Embryonic facial prominence (tissue), 1 donor: ENCODE data around the gene ATR.

Source experiments
- DNase-seq: peaks from one replicate; pipeline ENCODE4 v3.0.0-alpha.2; 2016; ENCODE audit errors: extremely low spot score

ATR gene

DNA sequence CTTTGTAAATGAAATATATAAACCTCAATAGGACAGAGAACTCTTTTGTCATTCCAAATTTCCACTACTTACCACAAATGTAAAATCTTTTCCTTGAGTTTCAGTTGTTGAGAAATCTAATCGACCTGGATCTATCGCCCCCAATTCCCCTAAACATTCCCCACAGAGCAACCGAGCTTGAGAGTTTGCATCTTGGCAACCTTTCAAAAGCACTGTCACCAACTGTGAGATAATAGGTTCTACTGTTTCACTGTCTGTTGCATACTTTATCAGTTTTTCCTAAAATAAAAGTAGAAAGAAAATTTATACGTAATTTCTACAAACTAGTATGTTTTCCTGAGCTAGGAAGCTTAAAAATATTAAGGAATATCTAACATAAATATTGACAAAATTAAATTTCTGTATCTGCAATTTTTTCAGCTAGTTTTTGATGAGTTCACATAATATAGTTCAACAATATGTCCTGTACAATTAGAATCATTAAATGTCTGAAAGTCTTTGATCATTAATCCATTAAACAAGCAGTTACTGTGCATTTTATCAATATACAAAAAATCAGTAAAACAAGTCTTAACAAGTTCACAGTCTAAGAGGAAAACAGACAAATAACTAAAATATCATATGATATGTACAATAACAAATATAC lies 54.5 kb downstream of the ATR start:
- DNase-seq: no peak

DNA sequence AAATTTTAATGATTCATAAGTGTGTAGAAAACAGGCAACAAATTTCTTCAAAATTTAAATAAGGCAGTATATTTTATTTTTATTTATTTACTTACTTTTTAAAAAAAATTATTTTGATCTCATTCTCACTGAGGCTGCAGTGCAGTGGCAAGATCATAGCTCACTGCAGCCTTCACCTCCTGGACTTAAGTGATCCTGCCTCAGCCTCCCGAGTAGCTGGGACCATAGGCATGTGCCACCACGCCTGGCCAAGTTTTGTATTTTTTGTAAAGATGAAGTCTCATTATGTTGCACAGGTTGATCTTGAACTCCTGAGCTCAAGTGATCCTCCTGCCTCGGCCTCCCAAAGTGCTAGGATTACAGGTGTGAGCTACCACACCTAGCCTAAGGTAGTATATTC lies 69.5 kb downstream of the ATR start:
- no peak for DNase-seq

DNA sequence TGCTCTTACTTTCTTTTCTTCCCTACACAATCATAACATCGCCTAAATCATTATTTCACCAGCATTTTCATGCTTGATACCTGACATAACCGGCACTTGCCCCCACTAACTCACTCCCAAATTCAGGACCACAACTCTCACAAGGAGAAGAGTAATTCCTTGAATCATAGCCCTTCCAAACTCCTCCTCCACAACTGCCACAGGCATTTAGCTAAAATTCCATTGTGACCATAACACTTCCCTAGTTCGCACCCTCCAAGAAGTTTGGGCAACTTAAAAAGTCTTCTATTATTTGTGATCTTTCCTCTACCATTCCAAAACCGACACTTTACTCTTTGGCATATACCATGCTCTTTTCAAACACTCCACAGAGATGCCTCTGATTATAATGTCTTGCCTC lies 71.3 kb downstream of the ATR start:
- DNase-seq: no peak

DNA sequence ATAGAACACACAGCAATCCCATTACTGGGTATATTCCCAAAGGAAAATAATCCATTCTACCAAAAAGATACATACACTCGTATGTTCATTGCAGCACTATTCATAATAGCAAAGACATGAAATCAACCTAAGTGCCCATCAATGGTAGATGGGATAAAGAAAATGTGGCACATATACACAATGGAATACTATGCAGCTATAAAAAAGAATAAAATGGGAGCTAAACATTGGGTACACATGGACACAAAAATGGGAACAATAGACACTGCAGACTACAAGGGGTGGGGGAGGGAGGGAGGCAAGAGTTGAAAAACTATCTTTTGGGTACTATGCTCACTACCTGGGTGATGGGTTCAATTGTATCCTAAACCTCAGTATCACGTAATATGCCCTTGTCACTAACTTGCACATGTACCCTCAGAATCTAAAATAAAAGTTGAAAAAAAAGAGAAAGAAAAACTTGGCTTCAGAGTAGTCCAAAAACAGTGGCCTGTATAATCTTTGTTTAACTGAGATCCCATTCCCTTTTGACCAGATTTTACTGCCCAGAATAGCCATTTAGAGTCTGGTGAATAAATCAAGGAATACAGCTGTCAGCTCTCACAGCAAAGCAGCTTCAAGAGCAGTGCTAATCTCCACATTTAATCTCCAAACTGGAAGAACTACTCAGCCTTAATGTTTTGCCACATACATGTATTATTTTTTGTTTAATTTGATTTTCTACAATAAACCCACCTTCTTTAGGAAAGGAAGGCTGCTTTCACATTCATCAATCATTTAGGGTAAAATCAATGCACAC lies 76.1 kb downstream of the ATR start:
- DNase-seq: no peak

DNA sequence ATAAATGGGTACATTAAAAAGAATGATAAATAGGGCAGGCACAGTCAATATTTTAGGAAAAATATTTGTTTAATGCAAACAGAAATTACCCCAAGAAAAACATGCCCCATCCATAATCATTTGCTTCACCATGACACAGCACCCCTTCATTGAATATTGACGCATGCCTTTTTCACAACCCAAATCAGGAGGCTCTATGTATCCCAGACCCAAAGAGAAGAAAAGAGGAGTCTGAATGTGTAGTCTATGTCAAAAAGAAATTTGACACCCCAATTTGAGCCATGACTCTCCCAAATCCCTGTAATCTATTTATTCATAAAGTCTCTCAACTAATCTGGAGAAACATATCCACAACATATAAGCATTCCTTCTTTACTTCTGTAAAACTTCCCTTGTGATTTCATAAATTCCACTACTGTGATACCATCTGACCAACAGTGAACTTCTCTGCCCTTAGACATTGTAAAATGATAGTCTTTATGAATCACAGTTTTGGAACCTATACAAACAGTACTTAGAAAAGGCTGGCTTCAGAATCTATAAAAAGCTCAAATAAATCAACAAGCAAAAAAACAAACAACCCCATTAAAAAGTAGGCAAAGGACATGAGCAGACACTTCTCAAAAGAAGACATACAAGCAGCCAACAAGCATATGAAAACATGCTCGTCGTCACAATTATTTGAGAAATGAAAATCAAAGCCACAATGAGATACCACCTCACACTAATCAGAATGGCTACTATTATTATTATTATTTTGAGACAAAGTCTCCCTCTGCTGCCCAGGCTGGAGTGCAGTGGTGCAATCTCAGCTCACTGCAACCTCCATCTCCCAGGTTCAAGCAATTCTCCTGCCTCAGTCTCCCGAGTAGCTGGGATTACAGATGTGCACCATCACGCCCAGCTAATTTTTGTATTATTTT lies 77.3 kb downstream of the ATR start:
- no peak for DNase-seq

DNA sequence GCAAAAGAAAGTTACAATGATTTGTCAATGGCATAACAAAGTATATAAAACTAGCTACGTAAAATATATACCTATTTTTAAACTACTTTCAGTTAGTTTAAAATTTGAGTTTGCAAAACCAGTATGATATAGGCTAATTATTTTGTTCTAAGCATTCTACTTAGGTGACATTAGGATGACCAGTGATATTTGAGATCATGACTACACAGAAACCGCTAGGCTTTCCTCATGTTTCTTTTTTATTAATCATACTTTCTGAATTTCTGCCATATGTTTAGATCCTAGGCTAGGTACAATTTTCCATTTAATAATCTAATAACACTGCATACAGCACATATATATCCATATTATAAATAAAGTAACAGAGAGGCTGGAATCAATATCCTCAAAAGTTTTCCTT lies 78.3 kb downstream of the ATR start:
- no peak for DNase-seq

DNA sequence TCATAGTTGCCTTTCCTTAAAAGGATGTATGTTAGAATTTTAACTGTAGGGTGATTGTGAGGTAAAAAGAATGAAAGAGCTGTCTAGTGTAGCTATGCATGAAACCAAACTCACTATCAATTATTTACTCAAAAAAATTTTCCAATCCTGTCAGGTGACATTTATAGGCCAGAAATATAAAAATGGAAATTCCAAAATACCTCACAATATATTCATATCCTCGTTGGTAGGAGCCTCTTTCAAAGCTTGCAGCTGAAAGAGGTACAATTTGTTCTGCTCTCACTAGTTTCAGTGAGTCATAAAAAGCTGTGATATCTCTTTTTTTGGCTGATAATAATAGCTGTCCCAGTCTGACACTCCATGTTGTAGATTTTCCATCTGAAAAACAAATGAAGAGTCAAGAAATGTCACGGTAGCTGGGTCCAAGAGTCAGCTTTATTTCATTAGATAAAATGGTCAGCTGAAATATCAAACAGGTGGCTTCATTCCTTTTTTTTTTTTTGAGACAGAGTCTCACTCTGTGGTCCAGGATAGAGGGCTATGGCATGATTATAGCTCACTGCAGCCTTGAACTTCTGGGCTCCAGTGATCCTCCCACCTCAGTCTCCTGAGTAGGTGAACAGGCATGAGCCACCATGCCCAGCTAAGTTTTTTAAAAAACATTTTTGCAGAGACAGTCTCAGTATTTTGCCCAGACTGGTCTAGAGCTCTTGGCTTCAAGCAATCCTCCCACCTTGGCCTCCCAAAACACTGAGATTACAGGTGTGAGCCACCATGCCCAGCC lies 79.9 kb downstream of the ATR start:
- DNase-seq: no peak

DNA sequence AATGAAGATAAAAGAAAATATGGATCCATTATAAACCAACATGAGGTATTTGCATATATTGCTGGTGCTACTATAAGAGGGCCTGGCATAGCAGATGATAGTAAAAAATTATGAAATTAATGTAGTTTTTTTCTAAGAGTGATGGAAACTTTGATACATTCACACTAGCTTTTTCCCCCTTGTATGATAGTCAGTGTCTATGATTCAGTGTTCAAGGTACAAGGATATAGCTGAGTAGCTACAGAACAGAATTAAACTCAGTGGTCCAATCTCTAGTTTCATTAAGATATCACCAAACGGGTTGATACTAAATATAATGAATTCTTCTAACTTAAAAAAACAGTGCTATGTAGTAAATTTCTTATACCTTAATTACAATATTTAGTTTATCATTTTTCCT lies 80.8 kb downstream of the ATR start:
- DNase-seq: no peak

DNA sequence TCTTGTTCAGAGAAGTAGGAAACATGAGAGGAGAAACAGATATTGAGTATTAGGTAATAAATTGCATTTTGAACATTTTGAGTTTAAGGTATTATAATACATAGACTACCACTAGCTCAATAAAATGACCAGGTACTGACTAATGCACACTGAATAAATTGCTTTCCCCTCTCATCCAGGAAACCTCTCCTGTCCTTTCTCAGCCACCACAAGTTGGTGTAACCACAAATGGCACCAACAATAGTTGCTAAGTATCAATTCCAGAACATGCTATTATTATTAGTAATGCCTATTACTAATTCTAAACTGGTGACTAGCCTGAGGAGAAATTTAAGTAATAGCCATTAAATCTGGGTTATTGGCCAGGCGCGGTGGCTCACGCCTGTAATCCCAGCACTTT lies 83.4 kb downstream of the ATR start:
- no peak for DNase-seq

DNA sequence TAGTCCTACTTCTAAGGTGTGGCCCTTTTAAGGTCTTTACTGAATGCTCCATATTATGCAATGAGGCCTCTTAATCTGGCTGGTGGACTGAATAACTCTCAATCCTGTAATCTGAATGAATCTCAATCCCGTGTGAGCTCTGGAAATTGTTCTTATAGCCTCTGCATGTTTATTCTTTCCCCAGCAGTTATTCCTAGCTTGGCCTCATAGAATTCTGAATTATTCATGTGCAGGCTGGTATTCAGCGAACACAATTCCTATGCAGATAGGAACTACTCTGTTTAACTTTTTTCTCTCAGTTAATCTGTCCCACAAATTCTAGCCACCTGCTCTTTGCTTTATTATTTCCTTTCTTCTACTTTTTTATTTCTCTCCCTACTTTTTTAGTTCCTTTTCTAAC lies 86.3 kb downstream of the ATR start:
- no peak for DNase-seq

DNA sequence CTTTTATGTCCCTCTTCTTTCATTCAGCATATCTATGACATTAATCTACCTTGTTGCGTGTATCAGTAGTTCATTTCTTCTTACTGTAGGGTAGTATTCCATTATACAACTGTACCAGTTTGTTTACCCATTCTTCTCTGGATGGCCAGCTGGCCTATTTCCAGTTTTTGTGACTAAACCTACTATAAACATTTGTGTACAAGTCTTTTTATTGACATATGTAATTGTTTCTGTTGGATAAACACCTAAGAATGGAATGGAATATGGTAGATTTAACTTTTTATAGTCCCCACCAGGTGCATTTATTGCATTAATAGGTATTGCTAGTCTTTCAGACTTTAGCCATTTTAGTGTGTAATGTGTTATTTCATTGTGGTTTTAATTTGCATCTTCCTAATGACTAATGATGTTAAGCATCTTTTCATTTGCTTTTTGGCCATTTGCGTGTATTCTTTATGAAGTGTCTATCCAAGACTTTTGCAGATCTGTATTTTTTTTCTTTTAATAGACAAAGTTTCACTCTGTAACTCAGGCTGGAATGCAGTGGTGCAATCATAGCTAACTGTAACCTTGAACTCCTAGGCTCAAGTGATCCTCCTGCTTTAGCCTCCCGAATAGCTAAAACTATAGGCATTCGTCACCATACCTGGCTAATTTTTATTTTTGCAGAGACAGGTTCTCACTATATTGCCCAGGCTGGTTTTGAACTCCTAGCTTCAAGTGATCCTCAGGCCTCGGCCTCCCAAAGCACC lies 88.8 kb downstream of the ATR start:
- no peak for DNase-seq

DNA sequence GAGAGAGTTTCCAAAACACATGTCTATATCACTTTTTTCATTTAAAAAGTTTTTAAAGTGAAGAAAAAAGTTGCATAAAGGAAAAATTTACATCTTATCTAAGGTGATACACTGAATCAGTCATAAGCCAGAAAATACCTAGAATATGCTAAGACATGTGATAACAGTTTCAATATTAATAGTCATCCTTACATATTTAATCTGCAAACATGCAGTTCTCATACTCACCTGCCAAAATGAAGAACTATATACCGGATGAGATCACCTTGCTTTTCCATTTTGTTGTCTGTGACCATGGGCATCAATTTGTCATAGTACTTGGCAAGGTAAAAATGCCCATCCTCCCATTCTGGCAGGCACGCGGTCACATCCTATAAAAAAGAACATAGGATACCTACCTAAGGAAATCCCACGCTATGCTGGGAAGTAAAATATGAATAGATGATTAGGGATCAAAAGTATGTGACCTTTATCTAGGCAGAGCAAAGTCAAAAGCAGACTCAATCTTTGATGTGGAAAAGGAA lies 93.6 kb downstream of the ATR start:
- no peak for DNase-seq

DNA sequence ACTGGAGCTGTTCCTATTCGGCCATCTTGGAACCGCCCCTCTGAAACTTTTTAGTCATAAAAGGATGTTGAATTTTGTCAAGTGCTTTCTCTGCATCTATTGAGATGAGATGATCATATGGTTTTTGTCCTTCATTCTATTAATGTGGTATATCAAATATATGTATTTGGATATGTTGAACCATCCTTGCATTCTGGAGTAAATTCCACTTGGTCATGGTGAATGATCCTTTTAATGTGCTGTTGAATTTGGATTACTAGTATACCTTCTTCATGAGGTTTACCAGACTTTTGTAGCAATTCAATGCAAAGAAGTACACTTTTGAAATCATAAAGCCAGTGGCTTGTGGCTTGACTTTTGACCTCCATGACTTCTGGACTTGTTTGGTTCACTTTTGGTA lies 97.3 kb downstream of the ATR start:
- no peak for DNase-seq

DNA sequence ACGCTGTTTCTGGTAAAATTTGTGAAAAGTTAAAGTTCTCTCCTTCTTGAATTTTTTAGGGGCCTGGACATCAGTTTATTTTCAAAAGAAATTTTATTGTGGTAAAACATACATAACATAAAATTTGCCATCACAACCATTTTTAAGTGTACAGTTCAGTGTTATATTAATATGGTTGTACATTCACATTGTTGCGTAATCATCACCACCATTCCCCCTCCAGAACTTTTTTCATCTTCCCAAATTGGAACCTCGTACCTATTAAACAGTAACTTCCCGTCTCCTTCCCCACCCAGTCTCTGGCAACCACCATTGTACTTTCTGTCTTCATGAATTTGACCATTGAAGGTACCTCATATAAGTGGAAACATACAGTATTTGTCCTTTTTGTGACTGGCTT lies 107.7 kb downstream of the ATR start:
- no peak for DNase-seq

DNA sequence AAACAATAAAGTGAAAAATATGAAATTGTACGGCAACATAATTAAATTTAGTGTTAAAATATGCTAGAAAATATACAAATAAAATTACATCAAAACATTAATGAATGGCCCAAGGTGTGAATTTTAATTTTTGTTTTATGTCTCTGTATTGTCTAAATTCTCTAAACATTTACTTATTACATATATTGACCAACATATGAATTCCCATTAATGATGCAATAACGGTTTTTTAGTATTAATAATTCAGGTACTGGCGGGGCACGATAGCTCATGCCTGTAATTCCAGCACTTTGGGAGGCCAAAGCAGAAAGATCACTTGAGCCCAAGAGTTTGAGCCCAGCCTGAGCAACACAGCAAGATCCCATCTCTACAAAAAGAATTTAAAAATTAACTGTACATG lies 110.1 kb downstream of the ATR start:
- DNase-seq: no peak

DNA sequence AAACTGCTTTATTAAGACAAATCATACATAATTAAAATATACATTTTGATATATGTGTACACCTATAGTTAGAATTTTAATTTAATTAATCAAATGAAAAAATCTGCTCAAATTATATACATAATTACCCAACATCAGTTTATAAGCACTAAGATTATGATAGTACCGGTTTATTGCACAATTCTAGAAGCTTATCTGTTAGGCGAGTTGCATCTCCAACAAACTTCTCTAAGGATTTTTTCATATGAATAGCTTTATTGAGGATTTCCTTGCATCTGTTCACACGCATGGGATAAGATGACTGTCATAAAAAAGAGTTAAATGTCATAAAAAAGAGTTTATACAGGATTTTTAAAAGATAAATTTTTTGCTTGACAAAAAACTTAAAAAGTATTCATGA lies 110.8 kb downstream of the ATR start:
- DNase-seq: no peak

DNA sequence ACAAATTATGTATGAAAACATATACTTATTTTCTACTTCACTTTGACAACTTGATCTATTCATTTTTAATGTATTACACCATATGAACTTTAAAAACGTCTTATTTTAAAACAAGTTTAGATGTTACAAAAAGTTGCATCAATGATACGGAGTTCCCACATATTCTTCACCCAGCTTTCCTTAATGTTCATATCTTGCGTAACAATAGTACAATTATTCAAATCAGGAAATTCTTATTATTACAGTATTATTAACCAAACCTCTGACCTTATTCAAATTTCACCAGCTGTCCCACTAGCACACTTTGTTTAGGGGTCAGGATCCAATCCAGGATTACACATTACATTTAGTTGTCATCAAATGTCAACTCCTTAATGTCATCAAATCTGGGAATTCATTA lies 117.8 kb downstream of the ATR start:
- DNase-seq: no peak

DNA sequence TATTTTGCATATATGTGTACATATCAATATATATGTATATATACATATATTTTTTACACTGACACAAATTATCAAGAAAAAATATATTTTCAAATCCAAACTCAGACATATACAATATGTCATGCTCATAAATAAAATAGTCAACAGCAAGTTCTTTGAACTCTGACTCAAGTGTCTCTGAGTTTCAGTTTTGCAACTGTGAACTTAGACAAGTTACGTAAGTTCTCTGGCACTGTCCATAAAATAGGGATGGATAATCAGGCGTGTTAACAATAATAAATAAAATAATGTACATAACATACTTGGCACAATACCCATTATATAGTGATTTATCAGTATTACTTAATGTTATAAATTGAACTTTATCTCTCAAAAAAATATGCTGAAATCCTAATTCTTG lies 118.6 kb downstream of the ATR start:
- DNase-seq: no peak

DNA sequence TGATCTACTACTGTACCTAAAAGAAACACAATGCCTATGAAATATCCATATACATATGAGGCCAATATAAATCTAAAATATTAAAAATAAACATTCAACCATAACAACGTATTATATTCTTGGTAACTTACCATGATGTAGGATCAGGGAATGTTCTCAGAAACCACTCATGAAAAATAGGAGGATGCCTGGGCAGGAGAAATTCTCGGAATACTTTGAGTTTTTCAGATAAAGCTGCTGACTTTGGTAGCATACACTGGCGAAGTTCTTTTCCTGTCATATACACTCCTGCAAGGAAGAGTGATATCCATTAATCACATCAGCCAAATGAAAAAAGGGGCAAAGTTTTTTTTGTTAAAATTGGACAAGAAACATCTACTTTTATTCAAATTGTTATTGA lies 119.4 kb downstream of the ATR start:
- no peak for DNase-seq

DNA sequence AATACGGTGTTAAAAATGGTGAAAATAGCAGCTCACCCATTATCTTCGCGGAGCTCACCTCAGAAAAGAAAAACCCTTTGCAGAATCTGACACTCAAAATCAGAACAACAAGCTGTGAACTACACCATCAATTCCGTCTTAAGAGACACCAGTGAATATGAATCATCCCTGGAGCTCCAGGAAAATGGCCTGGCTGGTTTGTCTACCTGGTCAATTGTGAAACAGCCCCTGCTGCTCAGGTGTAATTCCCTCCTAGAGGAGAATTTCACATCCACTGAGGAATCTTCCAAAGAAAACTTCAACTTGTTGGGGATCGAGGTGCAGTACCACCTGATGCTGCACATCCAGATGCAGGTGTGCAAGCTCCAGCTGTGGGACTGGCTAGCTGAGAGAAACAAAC lies 127.7 kb downstream of the ATR start:
- no peak for DNase-seq

DNA sequence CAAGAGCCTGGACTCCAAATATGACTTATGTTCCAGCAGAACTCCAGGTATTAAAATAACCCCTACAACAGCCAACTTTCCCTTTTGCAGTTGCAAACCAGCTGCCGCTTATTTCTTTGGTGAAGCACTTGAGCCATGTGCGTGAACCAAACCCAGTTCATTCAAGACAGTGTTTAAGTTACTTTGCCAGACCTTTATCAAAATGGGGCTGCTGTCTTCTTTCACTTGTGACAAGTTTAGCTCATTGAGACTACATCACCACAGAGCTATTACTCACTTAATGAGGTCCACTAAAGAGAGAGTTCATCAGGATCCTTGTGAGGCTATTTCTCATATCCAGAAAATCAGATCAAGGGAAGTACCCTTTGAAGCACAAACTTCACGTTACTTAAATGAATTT lies 128.3 kb downstream of the ATR start:
- DNase-seq: no peak
